Kidney (tissue), 14 donors: ENCODE measurements around the gene YAF2. TPM values are rescaled to one million over a fixed set of nuclear protein-coding genes. Genes with fewer than 3 reads are reported as not detected.

Experiments
- DNase-seq, 5 donors: peaks; one replicate each; pipeline ENCODE4 v3.0.0-alpha.2; 2013 to 2020
- FAIRE-seq: peaks from 2 replicates; lab custom pipeline; 2012; peaks lifted over from hg19 to GRCh38; lab: Jason Lieb, UNC
- H3K27ac ChIP-seq, 2 donors: one replicate each; pipeline ENCODE4 v1.7.0; 2013; ENCODE audit warnings: low read depth in 2 of 2, low read length in 2 of 2, inconsistent platforms in 1 of 2
- H3K27me3 ChIP-seq: one replicate; pipeline ENCODE4 v1.7.1; 2013; ENCODE audit warnings: low read length, inconsistent platforms; ENCODE audit not compliant: control insufficient read depth, insufficient read depth
- H3K36me3 ChIP-seq, 3 donors: one replicate each; pipeline versions ENCODE4 v1.7.0 to v1.7.1; 2013; ENCODE audit warnings: low read length in 3 of 3, control low read depth in 1 of 3, inconsistent platforms in 1 of 3; ENCODE audit not compliant: insufficient read depth in 3 of 3, control insufficient read depth in 2 of 3
- H3K4me1 ChIP-seq, 3 donors: one replicate each; pipeline versions ENCODE4 v1.7.0 to v1.7.1; 2013; ENCODE audit warnings: low read length in 3 of 3, inconsistent platforms in 1 of 3, low read depth in 1 of 3; ENCODE audit not compliant: control insufficient read depth in 2 of 3, insufficient read depth in 2 of 3
- H3K4me3 ChIP-seq, 3 donors: one replicate each; pipeline versions ENCODE4 v1.7.0 to v1.8.1; 2013; ENCODE audit warnings: low read length in 3 of 3, control low read depth in 1 of 3, inconsistent platforms in 1 of 3
- H3K9ac ChIP-seq, 3 donors: one replicate each; pipeline versions ENCODE4 v1.7.0 to v1.7.1; 2013; ENCODE audit warnings: low read length in 3 of 3, control low read depth in 1 of 3, inconsistent platforms in 1 of 3
- H3K9me3 ChIP-seq, 3 donors: one replicate each; pipeline versions ENCODE4 v1.7.0 to v1.7.1; 2013; ENCODE audit warnings: low read length in 3 of 3, control low read depth in 1 of 3, inconsistent platforms in 1 of 3; ENCODE audit not compliant: control insufficient read depth in 2 of 3, insufficient read depth in 1 of 3
- intact Hi-C: fragments of 100-400 bp; cut with DNase I; formaldehyde crosslinking; loops from one replicate; pipeline ENCODE4 v1.11.1; 2022
- polyA plus RNA-seq: library from polyadenylated mRNA; stranded (reverse); fragments of 350-450 nt; fragmentation: Illumina TruSeq; extraction: RNeasy Lipid Tissue Mini Kit (QIAGEN cat#74804); gene quantifications from one replicate; pipeline ENCODE4 v1.2.3, GENCODE V29; 2014; ENCODE audit warnings: low read depth, low replicate concordance; ENCODE audit not compliant: insufficient read depth
- total RNA-seq: library from RNA; stranded (reverse); fragmentation: NEBNext Ultra II Directional; extraction: Animal tissue kit (Norgen Biotek cat#: 25700); gene quantifications from one replicate; pipeline ENCODE4 v1.2.1, GENCODE V29; 2021
- TF ChIP-seq, protein P1 (sequence below): IDR thresholded peaks from 3 replicates; pipeline ENCODE4 v1.5.1; 2012; ENCODE audit warnings: mild to moderate bottlenecking, moderate library complexity, borderline replicate concordance; ENCODE audit not compliant: insufficient read depth; ENCODE audit errors: extremely low read depth
- donor health status: control.
- donor health status: control.
- donor health status: control.
- donor health status: control.
- donor health status: control.
- donor health status: DM: yes; HTN: yes; CAD: no.
- donor health status: Normal renal cell carcinoma (clear cell type).

Gene YAF2
- total and polyA plus RNA-seq, 2 donors from 2014 or later: 15.0 to 32.0 TPM

DNA sequence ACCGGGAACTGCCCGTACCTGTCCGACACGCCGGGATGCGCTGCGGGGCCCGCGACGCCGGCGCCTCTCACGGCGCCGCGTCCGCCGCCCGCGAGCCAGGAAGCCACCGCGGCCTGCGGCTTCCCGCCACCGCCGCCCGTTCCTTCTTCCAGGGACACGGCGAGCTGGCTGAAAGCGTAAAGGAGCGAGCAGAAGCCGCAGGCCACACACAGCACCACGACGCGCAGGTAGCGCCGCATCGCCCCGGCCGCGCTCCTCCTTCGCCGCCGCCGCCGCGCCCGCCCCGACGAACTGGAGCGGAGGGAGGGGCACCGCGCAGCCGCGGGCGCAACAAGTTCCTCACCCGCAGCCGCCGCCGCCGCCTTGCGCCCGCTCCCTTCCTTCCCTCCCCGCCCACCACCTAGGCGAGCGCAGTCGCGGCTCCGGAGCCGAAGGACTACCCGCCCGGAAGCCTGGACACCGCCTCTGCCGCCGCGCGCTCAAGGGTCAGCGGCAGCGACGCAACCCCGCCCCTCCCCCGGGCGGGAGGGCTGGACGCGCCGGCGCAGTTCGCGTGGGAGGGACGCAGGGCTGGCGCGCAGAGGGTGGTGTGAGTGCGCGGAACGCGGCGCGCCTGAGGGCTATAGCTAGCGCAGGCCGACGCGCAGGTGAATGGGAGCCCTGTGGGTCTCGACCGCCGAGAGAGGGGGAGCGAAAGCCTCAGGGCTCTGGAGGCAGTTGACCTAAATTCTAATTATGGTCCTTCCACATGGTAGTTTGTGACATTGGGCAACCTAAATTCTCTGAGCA, 93.4 kb downstream of the YAF2 start, which contains the start of gene GXYLT1:
GXYLT1 (minus strand) TSS at position 467 of the 789 bp plus-strand sequence; CDS start at position 239, 228 bp downstream.
- intact Hi-C loops: no loop called here
- peak; percentile 93 to 98 (median 95) for DNase-seq
- no peaks in the 10 kb centered on the region for H3K27me3 ChIP-seq
- TF ChIP-seq, protein P1, sequence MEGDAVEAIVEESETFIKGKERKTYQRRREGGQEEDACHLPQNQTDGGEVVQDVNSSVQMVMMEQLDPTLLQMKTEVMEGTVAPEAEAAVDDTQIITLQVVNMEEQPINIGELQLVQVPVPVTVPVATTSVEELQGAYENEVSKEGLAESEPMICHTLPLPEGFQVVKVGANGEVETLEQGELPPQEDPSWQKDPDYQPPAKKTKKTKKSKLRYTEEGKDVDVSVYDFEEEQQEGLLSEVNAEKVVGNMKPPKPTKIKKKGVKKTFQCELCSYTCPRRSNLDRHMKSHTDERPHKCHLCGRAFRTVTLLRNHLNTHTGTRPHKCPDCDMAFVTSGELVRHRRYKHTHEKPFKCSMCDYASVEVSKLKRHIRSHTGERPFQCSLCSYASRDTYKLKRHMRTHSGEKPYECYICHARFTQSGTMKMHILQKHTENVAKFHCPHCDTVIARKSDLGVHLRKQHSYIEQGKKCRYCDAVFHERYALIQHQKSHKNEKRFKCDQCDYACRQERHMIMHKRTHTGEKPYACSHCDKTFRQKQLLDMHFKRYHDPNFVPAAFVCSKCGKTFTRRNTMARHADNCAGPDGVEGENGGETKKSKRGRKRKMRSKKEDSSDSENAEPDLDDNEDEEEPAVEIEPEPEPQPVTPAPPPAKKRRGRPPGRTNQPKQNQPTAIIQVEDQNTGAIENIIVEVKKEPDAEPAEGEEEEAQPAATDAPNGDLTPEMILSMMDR: no peak
- no peaks in the 10 kb centered on the region for H3K36me3 ChIP-seq
- peak within 1 kb of the TSS; percentile 46 to 73 for H3K27ac ChIP-seq
- H3K9ac ChIP-seq: peak within 1 kb of the TSS; percentile 72 to 81 (median 74)
- no peaks in the 10 kb centered on the region for H3K9me3 ChIP-seq
- H3K4me1 ChIP-seq: peaks cover 2 to 10% (median 5%) of the 10 kb centered on the region in 3 donors
- peak within 1 kb of the TSS; percentile 84 to 88 (median 84) for H3K4me3 ChIP-seq
- FAIRE-seq: no peak

DNA sequence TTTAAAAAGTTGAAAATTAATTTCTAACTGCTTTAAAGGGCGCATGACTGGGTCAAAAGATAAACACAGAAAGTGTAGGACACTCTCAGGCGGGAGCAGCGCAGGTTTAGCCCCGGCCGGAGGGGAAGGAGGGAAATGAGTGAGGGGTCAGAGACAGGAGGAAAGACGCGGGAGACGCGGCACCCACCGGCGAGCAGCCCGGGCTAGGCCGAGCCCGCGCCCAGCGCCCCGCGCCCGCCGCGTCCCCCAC, 94.0 kb downstream of the YAF2 start:
- H3K36me3 ChIP-seq: no peaks in the 10 kb centered on the region
- peak overlapping the region; percentile 38 to 68 for H3K27ac ChIP-seq
- H3K9me3 ChIP-seq: no peaks in the 10 kb centered on the region
- peak overlapping the region; percentile 56 to 74 (median 72) for H3K9ac ChIP-seq
- peak in 3 of 5 donors; percentile 47 to 66 (median 55) for DNase-seq
- intact Hi-C loops: no loop called here
- no peaks in the 10 kb centered on the region for H3K27me3 ChIP-seq
- TF ChIP-seq, protein P1: no peak
- peak overlapping the region; percentile 72 to 88 (median 84) for H3K4me3 ChIP-seq
- H3K4me1 ChIP-seq: peaks cover 2 to 10% (median 5%) of the 10 kb centered on the region in 3 donors
- no peak for FAIRE-seq

DNA sequence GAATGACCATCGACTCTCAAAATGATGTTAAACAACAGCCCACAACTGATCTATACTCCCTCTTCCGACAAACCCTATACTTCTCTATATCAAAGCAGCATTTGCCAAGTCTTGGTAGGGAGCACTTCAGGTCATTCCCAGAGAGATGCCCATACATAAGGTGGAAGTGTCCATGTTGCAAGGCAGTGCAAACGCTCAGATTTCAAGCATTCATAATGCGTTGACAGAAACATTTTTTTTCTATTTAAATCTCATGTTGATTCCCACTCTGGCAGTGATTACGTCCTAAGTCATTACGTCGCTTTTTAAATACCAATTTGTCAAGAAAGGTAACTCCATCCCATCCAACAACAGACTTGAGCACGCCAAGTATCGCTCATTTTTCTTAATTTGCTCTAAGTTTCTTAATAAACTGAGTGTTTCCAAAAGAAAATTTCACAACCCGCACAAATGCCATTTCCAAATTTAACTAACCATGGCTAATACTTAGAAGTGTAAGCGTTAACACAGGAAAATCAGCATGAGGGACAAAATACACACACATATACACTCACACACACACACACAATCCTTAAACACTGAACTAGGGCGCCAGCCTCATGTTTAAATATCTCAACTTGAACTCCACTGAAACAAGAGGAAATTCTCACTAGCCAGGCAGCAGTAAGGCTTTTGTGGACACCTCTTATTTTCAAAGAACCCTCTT, 94.4 kb downstream of the YAF2 start:
- intact Hi-C loops: no loop called here
- H3K4me1 ChIP-seq: peaks cover 2 to 10% (median 5%) of the 10 kb centered on the region in 3 donors
- H3K27ac ChIP-seq: peak overlapping the region in 1 of 2 donors; percentile 68
- no peaks in the 10 kb centered on the region for H3K9me3 ChIP-seq
- no peaks in the 10 kb centered on the region for H3K27me3 ChIP-seq
- peak in 3 of 5 donors; percentile 12 to 54 (median 48) for DNase-seq
- no peak for FAIRE-seq
- no peaks in the 10 kb centered on the region for H3K36me3 ChIP-seq
- H3K4me3 ChIP-seq: peak overlapping the region; percentile 72 to 88 (median 84)
- peak overlapping the region; percentile 56 to 74 (median 72) for H3K9ac ChIP-seq
- TF ChIP-seq, protein P1: no peak
